M059J (cell line): ENCODE results near the gene RAB19. TPM values are rescaled to one million over a fixed set of nuclear protein-coding genes. Genes with fewer than 3 reads are reported as not detected.

Experiments
- DNase-seq: peaks from one replicate; pipeline ENCODE4 v3.0.0-alpha.2; 2012; ENCODE audit warnings: low read depth
- total RNA-seq: library from RNA; depleted of rRNA; stranded (reverse); fragments of >200 nt; shearing (Covaris generic); gene quantifications from 2 replicates; pipeline ENCODE4 v1.2.3, GENCODE V29; 2014; rRNA removed

The RAB19 gene, protein sequence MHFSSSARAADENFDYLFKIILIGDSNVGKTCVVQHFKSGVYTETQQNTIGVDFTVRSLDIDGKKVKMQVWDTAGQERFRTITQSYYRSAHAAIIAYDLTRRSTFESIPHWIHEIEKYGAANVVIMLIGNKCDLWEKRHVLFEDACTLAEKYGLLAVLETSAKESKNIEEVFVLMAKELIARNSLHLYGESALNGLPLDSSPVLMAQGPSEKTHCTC
- total RNA-seq, result not detected in 2 replicates

DNA sequence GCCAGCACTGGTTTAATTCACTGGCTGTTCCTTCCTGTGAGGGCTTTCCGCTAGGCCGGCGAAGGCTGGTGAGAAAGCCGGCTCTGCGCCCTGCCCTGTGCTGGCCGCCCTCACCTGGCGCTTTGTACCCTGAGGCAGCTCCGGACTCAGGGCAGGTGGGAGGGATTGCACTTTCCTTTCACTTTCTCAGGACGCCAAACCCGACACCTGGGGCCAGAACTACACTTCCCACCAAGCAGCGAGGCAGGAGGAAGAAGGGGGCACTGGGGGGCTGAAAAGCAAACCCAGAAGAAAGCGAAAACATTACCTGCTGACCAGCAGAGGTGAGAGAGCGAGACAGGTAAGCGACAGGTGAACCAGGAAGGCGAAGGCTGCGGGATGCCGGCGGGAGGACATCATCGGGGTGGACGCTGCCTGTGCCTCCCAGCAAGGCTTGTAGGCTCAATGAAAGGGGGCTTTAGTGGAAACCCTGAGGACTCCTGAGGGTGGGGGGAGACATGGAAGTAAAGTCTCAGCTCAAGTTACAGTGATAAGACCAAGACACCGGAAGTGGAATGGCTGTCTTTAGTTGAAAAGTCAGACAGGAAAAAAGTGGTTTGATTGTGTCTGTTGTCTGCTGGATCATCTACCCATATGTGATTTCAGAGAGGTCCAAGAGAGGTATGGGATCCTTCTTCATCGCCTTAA is at the start of gene RAB19:
TSS of gene RAB19 (plus strand) at position 181 of the 687 bp plus-strand sequence. CDS start 3,589 bp downstream, outside the sequence.
- no peak for DNase-seq

DNA sequence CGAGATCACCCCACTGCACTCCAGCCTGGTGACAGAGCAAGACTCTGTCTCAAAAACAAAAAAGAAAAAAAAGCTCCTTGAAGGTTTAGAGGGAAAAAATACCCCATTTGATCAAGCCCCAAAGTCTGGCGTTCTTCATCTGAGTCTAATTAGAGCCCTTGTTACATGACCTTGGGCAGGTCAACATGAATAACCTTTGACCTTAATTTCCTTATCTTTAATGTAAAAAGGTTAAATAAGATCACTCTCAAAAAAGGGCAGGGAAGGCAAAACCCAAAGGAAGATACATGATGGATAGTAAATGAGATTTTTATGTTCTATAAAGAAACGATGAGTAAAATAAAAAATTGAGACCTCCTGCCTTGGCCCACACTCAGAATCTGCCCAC is 45.8 kb upstream of the RAB19 start:
- DNase-seq, result no peak

DNA sequence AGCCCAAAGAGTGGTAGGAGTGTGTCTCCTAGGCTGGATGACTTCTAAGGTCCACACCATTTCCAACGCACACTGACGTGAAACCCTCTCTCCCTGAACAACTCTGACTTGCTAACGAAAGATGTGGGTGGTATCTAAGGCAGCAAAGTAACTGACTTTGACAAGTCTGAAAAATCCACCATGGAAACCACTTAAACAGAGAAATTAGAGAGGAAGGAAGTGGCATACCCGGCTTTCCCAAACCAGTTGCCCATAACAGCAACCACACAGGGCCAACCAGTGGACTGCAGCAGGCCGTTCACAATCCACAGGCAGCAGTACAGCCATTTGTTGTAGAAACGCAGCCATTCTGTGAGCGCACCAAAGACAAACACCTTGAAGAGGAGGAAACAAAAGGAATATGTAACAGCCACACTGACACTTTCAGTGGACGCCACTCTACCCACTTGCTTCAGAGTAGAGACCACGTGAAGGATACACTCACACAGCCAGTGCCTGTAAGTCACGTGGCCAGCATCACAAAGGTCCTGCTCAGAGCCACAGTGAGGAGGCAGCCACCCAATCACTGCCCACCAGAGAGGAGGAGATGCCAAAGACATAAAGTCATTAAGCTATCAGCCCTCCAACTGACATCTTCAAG is 45.3 kb upstream of the RAB19 start:
- DNase-seq, result no peak

DNA sequence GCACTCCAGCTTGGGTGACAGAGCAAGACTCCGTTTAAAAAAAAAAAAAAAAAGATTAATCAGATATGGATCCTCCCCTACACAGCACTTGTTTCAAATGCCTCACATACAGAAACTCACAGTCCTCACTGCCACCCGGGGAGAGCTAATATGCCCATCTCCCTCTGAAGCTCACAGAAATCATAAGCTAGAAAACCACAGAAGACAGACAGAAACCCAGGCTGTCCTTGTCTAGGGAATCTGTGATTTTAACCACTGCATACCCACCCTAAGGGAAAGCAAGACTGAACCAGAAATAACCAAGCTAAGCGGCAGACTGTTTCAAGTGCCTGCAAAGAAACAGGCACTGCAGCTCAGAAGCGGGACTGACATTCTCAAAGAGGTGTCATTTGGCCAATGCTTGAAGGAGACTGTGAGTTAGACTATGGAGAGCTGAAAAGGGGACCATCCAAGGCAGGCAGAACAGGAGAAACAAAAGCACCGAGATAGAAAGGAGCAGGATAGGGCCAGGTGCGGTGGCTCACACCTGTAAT is 43.1 kb upstream of the RAB19 start:
- no peak for DNase-seq

DNA sequence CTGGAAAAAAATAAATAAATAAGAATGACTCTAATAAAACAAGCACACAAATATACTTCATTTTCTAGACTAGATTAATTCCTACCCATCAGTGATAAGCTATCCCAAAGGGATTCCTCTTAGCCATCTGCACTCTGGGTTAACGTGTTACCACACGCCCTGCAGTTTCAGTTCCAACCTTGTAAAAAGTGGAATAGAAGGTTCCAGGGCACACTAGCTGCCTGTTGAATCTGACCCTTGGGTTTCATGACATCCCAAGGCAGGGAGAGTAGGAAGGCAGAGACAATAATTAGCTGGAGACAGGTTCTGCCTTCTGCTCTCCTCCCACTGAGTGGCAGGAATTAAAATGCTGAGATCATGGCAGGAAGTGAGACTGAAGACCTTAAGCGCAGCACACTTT is 39.0 kb upstream of the RAB19 start:
- DNase-seq, result no peak

DNA sequence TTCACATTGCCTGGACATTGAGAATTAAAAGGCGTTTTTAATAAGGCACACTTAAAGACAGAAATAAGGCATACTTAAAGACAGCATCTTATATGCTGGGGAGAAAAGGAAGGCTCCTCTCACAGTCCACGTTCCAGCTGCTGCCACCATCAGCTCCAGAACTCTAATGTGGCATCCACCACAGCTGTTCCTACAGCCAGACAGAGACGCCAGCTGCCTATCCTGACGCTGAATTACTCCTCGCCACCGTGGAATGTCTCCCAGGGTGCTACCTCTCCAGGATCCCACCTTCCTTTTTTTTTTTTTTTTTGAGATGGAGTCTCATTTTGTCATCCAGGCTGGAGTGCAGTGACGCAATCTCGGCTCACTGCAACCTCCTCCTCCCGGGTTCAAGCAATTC is 36.3 kb upstream of the RAB19 start:
- no peak for DNase-seq

DNA sequence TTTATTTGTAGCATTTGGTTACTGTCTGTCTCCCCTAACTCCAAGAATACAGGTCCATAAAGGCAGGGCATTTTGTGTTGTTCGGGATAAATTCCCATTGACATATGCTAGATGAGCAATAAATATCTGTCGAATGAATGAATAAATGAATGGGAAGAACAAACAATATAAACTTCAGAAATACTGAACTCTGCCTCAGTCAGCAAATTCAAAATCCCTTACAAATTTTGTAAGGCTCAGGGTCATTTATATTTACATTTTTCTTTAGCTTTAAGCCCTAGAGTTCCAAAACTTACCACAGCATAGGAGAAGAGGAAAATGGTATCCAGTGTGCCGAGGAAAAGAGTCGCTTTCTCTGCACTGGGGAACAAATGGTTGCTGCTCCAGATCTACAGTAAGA is 34.6 kb upstream of the RAB19 start:
- no peak for DNase-seq

DNA sequence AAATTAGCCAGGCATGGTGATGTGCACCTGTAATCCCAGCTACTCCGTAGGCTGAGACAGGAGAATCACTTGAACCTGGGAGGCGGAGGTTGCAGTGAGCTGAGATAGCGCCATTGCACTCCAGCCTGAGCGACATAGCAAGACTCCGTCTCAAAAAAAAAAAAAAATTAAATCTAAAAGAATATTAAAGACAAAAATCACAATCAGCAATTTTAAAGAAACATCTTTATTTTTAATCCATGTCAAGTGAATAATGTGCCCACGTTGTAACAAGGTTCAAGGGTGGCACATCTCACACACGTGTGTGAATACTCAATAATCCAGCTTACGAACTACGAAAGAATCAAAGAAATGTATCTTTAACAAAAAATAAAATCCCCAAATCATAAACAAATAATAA is 28.5 kb upstream of the RAB19 start:
- no peak for DNase-seq

DNA sequence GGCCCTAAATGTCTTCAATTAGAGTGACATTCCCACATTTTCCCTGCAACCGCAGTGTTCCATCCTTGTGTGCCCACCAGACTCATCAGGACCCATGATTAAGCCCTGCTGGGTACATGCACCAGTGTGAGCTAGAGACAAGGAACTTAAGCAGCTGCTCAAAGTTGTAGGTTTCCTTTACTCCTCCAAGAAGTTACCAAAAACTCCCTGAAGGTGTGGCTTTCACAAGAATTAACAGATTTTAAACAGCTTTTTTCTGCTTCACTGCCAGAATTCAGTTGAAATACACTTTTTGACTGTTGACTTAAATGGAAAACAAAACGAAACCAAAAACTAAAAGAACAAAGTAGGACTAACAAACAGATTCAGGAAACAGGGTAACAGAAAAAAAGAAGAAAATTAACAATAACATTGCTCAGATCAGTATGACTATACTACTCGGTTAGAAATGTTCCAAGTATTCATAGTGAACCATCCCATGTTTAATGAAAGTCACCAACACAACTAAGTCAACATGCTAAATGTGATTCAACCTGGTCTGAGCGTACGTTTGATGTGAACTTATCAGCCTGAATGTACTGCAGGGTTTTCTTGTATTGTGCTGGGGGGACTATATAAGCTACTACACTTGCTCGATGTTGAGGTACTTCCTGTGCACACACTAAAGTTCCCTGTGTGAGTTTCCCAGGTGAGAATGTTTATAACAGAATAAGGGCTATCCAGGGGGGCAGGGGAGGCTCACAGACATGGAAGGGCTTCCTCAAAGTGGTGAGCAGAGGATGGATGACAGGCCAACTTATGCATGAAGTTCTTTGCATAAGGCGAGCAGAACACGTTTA is 27.7 kb upstream of the RAB19 start:
- no peak for DNase-seq

DNA sequence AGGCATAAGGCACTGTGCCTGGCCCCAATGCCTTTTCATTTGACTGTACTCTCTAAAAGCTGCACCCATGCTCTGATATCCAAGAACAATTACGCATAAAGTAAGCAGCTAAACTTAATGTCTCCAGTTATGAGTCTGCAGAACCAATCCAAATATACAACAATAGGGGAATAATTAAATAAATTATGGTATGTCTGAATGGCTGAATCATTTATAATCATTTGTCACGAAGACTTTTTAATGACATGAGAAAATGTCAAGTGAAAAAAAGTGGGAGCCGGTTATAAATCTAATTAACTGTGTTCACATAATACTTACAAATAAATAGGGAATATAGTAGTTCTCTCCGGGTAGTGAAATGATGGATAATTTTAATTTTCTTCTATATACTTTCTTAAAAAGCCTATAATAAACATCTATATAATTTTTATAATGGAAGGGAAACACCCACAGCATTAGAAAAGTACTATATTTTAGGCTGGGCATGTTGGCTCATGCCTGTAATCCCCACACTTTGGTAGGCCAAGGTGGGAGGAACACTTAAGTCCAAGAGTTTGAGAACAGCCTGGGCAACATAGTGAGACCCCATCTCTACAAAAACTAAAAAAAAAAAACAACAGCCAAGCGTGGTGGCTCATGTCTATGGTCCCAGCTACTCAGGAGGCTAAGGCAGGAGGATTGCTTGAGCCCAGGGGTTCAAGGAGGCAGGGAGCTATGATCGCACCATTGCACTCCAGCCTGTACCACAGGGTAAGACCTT is 19.7 kb upstream of the RAB19 start:
- no peak for DNase-seq

DNA sequence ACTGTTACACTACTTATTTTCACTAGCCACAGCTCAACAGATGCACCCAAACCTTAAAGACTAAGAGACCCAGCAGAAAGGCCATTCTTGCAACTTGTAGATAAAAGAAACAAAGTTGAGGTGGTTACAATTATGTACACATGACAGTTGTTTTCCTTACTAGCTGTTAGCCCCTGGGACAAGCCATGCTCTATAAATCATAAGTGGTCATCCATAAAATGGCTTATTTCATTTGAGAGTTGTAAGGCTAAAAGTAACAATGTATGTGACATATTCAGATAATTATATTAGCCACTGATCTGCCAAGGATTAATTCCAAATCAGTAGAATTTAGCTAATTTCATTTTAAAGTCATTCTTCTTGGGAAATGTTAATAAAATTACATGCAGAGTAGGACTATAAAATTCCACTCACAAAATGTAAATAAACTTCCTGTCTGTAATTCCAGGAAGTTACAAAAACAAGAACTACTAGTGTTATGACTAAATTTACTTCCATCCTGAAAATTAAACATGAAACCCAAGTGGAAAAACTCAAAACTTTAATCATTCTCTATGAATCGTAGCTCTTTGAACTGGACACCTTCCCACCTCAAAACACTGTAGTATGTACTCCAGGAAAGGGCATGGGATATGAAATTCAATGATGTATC is 18.8 kb upstream of the RAB19 start:
- DNase-seq, result no peak

DNA sequence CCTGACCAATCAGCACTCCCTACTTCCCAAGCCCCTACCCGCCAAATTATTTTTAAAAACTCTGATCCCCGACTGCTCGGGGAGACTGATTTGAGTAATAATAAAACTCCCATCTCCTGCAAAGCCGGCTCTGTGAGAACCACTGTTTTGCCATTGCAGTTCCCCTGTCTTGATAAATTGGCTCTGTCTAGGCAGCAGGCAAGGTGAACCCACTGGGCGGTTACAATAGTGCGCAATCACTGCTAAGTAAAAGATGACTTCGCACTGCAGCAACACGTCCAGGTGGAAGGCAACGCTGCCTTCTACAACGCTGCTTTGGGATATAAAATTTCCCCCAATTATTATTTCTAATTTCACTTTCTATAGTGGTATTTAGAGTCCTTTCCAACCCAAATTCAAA is 14.4 kb upstream of the RAB19 start:
- DNase-seq, result no peak

DNA sequence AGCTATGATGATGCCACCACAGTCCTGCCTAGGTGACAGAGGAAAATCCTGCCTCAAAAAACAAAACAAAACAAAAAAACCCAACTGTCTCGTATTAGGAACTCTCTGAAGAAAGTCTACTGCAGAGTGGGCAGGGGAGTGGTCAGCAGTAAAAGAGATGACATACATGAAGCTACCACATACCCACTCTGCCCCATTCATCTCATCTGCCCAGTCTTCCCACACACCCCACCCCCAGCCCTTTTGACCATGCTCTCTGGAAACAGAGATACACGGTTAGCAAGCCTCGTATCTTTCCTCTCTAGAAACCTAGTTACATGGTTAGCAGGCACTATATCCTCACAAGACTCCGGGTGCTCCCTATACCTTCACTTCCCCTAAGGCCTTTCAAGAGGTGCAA is 13.8 kb upstream of the RAB19 start:
- no peak for DNase-seq

DNA sequence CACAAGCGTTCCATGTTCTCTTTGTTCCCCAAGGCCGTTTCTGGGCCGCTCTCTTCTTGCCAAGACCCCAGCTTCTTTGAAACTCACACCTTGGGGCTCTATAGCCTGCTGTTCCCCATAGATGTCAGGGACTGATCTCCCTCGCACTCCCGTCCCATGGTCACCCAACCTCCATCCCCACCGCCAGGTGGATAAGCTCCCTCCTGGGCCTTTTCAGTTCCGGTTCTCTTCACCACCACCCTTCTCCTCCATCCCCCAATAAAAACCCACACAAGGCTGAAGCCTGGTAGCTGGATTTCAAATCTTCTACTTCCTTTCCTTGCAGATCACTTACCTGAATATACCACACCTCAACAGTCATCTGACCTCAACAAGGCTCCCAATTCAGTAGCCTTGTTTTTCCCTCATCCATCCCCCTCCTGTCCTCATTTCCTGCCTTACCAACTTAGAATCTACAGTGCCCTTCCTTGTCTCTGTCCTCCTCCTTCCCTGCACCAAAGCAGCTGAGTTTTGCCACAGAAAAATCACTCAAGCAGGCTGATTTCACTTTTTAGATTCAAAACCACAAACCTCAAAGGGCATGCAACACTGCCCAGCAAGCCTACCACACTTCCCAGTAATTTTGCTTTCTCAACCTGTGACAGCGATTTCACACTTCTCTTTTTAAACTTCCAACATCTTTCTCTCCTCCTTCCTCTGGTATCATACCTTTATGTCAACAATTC is 13.2 kb upstream of the RAB19 start:
- DNase-seq, result peak; percentile 79

DNA sequence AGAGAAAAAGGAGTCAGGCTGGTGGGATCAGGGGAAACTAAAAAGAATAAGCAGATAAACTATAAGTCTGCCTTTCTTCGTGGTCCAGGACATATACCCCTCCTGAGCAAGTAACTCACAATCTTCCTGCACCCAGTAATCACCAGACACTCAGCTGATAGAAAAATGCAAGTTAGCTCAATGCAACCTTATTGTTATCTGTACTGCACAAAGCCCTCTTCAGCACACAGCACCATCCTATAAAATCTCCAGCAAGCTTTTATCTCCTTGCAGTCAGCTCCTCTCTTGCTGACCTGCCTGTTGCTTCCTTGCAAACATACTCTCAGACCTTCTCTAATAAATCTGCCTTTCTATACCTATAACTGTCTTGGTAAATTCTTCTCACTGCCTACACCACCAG is 12.2 kb upstream of the RAB19 start:
- DNase-seq, result no peak

DNA sequence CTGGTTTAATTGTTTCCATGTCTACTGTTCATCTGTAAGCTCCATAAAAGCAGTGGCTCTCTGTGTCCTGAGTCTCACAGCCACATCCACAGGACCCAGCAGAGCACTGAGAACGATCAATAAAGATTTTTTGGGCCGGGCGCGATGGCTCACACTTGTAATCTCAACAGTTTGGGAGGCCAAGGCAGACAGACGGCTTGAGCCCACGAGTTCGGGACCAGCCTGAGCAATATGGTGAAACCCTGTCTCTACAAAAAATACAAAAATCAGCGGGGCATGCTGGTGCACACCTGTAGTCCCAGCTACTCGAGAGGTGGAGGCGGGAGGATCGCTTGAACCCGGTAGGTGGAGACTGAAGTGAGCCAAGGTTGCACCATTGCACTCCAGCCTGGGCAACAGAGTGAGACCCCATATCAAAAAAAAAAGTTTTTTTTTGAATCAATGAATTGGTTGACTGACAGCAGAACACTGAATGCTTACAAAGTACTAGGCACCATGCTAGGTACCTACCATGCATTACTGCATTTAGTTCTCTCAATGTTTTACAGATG is 10.0 kb upstream of the RAB19 start:
- no peak for DNase-seq

DNA sequence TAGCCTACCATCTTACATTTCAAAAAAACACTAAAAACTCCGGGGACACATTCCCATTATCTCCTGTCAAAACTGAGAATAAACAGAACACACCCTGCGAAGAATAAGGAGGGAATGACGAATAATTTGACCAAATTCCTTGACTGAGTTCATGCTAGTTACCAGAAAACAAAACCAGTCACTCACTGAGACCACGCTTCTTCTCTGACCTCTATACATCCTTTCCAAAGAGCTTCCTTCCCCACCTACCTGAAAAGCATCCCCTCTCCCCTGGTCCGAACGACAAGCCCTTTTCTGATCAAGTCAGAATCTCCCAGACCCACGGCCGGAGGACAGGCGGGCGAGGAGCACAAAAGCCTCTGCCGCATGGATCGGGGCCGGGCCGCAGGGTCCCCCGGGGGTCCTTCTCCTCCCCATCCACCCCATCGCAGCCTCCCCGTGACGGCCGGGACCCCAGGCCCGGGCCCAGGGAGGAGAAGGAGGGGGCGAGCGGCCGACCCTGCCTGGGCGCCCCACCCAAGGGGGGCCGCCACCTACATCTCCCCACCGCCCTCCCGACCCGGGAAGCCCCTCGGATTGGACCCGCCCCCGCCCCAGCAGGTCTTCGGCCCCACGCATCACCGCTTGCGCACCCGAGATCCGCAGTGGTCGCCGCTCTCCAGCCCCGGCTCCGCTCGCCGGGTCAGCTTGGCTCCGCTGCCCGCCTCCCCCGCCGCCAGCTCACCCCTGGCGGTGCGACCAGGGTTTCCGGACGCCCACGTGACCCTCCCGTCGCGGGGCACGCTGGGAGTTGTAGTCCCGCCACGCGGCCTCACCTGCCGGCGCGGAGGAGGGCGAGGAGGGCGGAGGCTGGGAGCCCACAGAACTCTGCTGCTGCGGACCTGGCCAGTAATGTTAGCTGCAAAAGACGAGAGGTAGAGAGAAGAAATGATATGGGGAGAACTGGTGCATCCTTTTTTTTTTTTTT is 5.8 kb upstream of the RAB19 start, which contains the start of gene SLC37A3:
TSS of gene SLC37A3 (minus strand) at position 747 of the 967 bp plus-strand sequence. CDS start 16,004 bp downstream, outside the sequence.
- peak; percentile 78 for DNase-seq

DNA sequence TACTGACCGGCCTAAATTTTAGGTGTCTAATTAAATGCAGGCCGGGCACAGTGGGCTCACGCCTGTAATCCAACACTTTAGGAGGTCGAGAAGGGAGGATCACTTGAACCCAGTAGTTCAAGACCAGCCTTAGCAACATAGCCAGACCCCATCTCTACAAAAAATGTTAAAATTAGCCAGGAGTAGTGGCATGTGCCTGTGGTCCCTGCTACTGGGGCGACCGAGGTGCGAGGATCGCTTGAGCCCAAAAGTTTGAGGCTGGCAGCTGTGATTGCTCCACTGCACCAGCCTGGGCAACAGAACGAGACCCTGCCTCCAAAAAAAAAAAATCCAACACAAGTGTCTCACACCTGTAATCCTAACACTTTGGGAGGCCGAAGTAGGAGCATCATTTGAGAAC is 5.0 kb upstream of the RAB19 start:
- no peak for DNase-seq
